Chondrocyte (in vitro differentiated cells): ENCODE data around the gene DNAJC11. TPM values are rescaled to one million over a fixed set of nuclear protein-coding genes. Genes with fewer than 3 reads are reported as not detected.
"Not testable (repeated sequence)": the region's sequence is repeated elsewhere in the genome, so short reads cannot be mapped to it uniquely, and the experiment has no call there.

Experiments used
- DNase-seq: peaks from one replicate; pipeline ENCODE4 v3.0.0; 2021; ENCODE audit warnings: mixed read lengths, low spot score
- H3K27ac Mint-ChIP-seq: one replicate; pipeline ENCODE4 v1.8.0; 2021; ENCODE audit warnings: mild to moderate bottlenecking, moderate library complexity, mixed read lengths; ENCODE audit not compliant: unreplicated experiment
- H3K27me3 Mint-ChIP-seq: 2 replicates; pipeline ENCODE4 v1.8.0; 2021; ENCODE audit warnings: low read depth, mixed read lengths
- H3K36me3 Mint-ChIP-seq: 2 replicates; pipeline ENCODE4 v1.8.0; 2021; ENCODE audit warnings: low read depth, mixed read lengths
- H3K4me1 Mint-ChIP-seq: 2 replicates; pipeline ENCODE4 v1.8.0; 2021; ENCODE audit warnings: low read depth, mild to moderate bottlenecking, mixed read lengths
- H3K4me3 Mint-ChIP-seq: one replicate; pipeline ENCODE4 v1.8.0; 2021; ENCODE audit warnings: mild to moderate bottlenecking, moderate library complexity, mixed read lengths; ENCODE audit not compliant: unreplicated experiment
- H3K9me3 Mint-ChIP-seq: 2 replicates; pipeline ENCODE4 v1.8.0; 2021; ENCODE audit warnings: low read depth, mixed read lengths
- total RNA-seq: library from RNA; stranded (reverse); gene quantifications from 3 replicates; pipeline ENCODE4 v1.2.1, GENCODE V29; 2021
- TF ChIP-seq, protein P1 (sequence below): fragments of 200-600 bp; sonication (generic); IDR thresholded peaks from 2 replicates; pipeline ENCODE4 v1.5.0; 2021; ENCODE audit warnings: antibody characterized with exemption, mild to moderate bottlenecking, moderate library complexity

Gene DNAJC11
- total RNA-seq, 1 donor from 2014 or later: 46.3 TPM

DNA sequence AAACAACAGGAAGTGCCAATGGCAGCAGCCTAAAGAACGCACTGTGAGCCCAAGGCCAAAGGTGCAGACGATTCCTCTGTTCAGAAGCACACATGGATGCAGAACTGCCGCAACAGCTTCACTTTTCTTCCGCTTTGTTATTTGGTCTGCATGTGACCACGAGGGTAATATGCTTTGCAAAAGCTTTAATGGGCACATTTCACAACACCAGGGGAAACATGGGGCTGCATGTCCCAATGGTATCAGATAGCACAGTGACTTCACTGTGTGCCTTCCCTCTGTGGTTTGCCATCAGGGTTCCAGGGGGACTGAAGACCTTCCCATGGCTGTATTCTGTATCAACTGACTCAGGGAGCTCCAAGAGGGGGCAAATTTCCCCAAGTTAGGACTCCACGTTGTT is 48.6 kb downstream of the DNAJC11 start:
- Mint-ChIP-seq H3K4me3 (no peak overlapping the region), H3K36me3 (peaks cover 10% of the 10 kb centered on the region), H3K4me1 (peaks cover 6% of the 10 kb centered on the region), H3K27ac (no peak overlapping the region), H3K27me3 (no peaks in the 10 kb centered on the region), H3K9me3 (no peaks in the 10 kb centered on the region)
- TF ChIP-seq, protein P1, sequence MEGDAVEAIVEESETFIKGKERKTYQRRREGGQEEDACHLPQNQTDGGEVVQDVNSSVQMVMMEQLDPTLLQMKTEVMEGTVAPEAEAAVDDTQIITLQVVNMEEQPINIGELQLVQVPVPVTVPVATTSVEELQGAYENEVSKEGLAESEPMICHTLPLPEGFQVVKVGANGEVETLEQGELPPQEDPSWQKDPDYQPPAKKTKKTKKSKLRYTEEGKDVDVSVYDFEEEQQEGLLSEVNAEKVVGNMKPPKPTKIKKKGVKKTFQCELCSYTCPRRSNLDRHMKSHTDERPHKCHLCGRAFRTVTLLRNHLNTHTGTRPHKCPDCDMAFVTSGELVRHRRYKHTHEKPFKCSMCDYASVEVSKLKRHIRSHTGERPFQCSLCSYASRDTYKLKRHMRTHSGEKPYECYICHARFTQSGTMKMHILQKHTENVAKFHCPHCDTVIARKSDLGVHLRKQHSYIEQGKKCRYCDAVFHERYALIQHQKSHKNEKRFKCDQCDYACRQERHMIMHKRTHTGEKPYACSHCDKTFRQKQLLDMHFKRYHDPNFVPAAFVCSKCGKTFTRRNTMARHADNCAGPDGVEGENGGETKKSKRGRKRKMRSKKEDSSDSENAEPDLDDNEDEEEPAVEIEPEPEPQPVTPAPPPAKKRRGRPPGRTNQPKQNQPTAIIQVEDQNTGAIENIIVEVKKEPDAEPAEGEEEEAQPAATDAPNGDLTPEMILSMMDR: no peak
- DNase-seq: no peak

DNA sequence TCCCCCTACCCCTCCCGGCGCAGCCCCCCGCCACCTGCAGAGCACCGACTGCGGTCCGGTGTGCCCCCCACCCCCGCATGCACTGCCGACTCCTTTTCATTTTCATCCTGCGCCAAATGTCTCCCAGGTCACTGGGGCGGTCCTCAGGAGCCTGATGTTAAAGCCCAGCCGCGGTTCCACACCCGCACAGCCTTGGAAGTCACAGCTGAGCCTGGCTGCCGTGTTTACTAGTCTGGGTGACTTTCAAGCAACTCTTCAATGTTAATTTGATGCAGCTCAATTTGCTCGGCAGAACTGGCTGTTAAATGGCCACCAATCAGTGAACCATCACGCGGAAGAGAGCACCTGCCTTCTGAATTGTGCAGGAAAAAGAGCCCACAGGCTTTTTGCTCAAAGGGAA is 49.7 kb downstream of the DNAJC11 start:
- peaks cover 6% of the 10 kb centered on the region for H3K4me1 Mint-ChIP-seq
- no peaks in the 10 kb centered on the region for H3K9me3 Mint-ChIP-seq
- no peaks in the 10 kb centered on the region for H3K27me3 Mint-ChIP-seq
- no peak overlapping the region for H3K27ac Mint-ChIP-seq
- TF ChIP-seq, protein P1: no peak
- no peak overlapping the region for H3K4me3 Mint-ChIP-seq
- no peak for DNase-seq
- H3K36me3 Mint-ChIP-seq: peaks cover 9% of the 10 kb centered on the region

DNA sequence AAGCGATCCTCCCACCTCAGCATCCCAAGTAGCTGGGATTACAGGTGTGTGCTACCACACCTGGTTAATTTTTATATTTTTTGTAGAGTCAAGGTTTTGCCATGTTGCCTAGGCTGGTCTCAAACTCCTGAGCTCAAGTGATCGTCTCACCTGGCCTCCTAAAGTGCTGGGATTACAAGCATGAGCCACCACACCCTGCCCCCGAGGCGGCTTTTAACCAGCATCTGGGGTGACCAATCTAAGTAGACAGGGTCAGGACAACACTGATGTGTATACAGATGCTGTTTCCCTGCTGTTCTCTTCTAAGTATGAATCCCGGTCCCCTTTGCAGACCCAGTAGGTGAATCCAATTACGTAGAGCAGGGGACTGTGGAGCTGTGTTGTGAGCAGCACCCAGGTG is 53.1 kb downstream of the DNAJC11 start:
- Mint-ChIP-seq H3K9me3 (no peaks in the 10 kb centered on the region), H3K4me3 (no peak overlapping the region), H3K27me3 (no peaks in the 10 kb centered on the region), H3K36me3 (peaks cover 10% of the 10 kb centered on the region), H3K4me1 (no peaks in the 10 kb centered on the region), H3K27ac (no peak overlapping the region)
- no peak for DNase-seq
- TF ChIP-seq, protein P1: no peak

DNA sequence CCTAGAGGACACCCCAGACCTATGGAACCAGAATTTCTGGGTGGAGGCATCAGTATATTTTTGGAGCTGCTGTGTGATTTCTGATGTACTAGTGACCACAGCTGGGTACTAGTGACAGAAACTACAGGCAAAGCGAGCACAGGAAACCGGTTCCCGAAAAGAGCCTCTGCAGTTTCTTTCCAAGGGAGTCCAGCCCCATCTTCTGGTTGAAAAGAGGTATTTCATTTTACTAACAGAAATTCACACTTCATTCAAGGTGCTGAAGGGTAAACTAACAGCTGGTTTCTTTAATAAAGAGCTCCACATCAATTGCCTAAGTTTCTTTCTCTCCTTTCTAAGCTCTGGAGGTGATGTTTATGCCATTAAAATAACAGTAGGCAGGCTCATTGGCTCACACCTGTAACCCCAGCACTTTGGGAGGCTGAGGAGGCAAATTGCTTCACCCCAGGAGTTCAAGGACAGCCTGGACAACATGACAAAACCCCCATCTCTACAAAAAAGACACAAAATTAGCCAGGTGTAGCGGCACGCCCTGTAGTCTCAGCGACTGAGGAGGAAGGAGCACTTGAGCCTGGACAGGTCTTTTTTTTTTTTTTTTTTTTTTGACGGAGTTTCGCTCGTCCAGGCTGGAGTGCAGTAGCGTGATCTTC is 55.0 kb downstream of the DNAJC11 start:
- H3K9me3 Mint-ChIP-seq: no peaks in the 10 kb centered on the region
- H3K27me3 Mint-ChIP-seq: no peaks in the 10 kb centered on the region
- H3K4me1 Mint-ChIP-seq: no peaks in the 10 kb centered on the region
- no peak overlapping the region for H3K27ac Mint-ChIP-seq
- H3K4me3 Mint-ChIP-seq: no peak overlapping the region
- TF ChIP-seq, protein P1: peak; percentile 85
- DNase-seq: no peak
- peaks cover 14% of the 10 kb centered on the region for H3K36me3 Mint-ChIP-seq

DNA sequence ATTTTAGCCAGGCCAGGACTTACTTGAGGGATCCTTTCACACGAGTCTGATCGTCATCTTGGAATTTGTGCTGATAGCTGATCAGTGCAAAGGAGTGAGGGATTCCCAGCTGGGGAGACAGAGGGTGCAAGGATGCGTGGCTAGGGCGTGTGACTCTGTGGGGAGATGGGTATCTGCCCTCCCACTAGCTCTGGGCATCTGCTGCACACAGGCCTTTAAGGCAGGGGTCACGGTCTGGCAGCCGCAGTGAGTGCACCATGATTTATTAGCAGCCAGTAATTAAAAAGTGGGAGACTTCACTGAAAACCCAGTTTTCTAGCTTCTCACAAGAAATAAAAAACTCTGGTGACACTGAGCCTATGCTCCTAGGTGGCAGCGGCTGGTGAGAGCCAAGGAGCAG is 56.6 kb downstream of the DNAJC11 start:
- Mint-ChIP-seq H3K4me3 (no peak overlapping the region), H3K4me1 (no peaks in the 10 kb centered on the region), H3K36me3 (peaks cover 11% of the 10 kb centered on the region)

DNA sequence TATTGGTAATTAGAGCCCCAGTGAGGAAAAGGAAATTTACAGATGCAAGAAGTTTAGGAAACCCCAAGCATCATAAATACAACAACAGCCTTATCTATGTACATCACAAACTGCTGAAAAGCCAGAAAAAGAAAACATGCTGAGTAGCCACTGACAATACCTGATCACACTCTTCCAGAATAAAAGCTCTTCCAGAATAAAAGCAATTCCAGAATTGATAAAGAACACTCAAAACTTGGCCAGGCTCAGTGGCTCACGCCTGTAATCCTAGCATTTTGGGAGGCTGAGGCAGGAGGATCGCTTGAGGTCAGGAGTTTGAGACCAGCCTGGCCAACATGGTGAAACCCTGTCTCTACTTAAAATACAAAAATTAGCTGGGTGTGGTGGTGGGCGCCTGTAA is 60.7 kb downstream of the DNAJC11 start:
- H3K27me3 Mint-ChIP-seq, DNase-seq, H3K27ac Mint-ChIP-seq, H3K9me3 Mint-ChIP-seq, H3K4me3 Mint-ChIP-seq: not testable (repeated sequence)
- H3K4me1 Mint-ChIP-seq: peaks cover 10% of the 10 kb centered on the region
- peaks cover 23% of the 10 kb centered on the region for H3K36me3 Mint-ChIP-seq

More for the DNA sequence above, 56.6 kb downstream of the DNAJC11 start:
- Mint-ChIP-seq H3K27ac (no peak overlapping the region), H3K27me3 (no peaks in the 10 kb centered on the region), H3K9me3 (no peaks in the 10 kb centered on the region)
- no peak for DNase-seq
- TF ChIP-seq, protein P1: no peak
